ENCODE measurements around the gene SUGP1.
A peak's percentile ranks its signal among the peaks of the same experiment; 100 is the strongest.

Gene SUGP1

GRCh38 chr19:19348266-19348665, 28.0 kb upstream of the SUGP1 start:
- TF ChIP-seq, protein P1, sequence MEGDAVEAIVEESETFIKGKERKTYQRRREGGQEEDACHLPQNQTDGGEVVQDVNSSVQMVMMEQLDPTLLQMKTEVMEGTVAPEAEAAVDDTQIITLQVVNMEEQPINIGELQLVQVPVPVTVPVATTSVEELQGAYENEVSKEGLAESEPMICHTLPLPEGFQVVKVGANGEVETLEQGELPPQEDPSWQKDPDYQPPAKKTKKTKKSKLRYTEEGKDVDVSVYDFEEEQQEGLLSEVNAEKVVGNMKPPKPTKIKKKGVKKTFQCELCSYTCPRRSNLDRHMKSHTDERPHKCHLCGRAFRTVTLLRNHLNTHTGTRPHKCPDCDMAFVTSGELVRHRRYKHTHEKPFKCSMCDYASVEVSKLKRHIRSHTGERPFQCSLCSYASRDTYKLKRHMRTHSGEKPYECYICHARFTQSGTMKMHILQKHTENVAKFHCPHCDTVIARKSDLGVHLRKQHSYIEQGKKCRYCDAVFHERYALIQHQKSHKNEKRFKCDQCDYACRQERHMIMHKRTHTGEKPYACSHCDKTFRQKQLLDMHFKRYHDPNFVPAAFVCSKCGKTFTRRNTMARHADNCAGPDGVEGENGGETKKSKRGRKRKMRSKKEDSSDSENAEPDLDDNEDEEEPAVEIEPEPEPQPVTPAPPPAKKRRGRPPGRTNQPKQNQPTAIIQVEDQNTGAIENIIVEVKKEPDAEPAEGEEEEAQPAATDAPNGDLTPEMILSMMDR (conservative IDR thresholded peaks at IDR 0.05; ENCODE audit: low read depth, low read length): no peak
- H3K4me3 ChIP-seq (ENCODE audit: low read depth, low read length): no peak overlapping the region
- peak; percentile 16 for DNase-seq (ENCODE audit: low read depth)

- no peak for DNase-seq (ENCODE audit: low read depth)
- H3K4me3 ChIP-seq (ENCODE audit: low read depth, low read length): no peak overlapping the region
- TF ChIP-seq, protein P1 (conservative IDR thresholded peaks at IDR 0.05; ENCODE audit: low read depth, low read length): no peak
Measured at GRCh38 chr19:19347401-19348110, 27.2 kb upstream of the SUGP1 start.

- TF ChIP-seq, protein P1 (conservative IDR thresholded peaks at IDR 0.05; ENCODE audit: low read depth, low read length): no peak
- H3K4me3 ChIP-seq (ENCODE audit: low read depth, low read length): no peak overlapping the region
- no peak for DNase-seq (ENCODE audit: low read depth)
Measured at GRCh38 chr19:19345970-19346369, 25.7 kb upstream of the SUGP1 start.

DNA sequence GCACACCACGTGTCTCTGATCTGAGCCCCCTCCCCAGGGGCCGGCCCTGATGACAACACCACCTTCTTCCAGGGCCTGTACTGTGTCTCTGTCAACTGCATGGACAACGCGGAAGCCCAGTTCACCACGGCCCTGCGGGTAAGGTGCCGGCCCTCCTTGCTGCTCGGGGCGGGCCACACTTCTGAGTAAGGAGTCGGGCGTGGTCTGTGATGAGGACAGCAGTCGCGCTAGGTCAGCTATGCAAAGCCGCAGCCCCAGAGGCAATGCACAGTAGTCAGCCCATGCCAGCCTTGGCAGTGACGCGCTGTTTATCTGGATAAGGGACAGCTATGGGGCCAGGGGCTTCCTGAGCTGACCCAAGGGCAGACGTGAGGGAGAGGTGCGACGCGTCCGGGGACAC, 24.9 kb upstream of the SUGP1 start:
- H3K4me3 ChIP-seq (ENCODE audit: low read depth, low read length): no peak overlapping the region
- no peak for DNase-seq (ENCODE audit: low read depth)
- TF ChIP-seq, protein P1 (conservative IDR thresholded peaks at IDR 0.05; ENCODE audit: low read depth, low read length): no peak

- TF ChIP-seq, protein P1 (conservative IDR thresholded peaks at IDR 0.05; ENCODE audit: low read depth, low read length): no peak
- H3K4me3 ChIP-seq (ENCODE audit: low read depth, low read length): no peak overlapping the region
- DNase-seq (ENCODE audit: low read depth): peak; percentile 23
Measured at GRCh38 chr19:19343762-19344161, 23.5 kb upstream of the SUGP1 start.

GRCh38 chr19:19343016-19343362, 22.7 kb upstream of the SUGP1 start:
- H3K4me3 ChIP-seq (ENCODE audit: low read depth, low read length): no peak overlapping the region
- no peak for DNase-seq (ENCODE audit: low read depth)
- TF ChIP-seq, protein P1 (conservative IDR thresholded peaks at IDR 0.05; ENCODE audit: low read depth, low read length): no peak

All from choroid plexus epithelial cell (primary cell).